Adipocyte (in vitro differentiated cells): ENCODE measurements around the gene CRTAC1.

Experiments
- DNase-seq: peaks from one replicate; pipeline ENCODE4 v3.0.0-alpha.2; 2015; ENCODE audit warnings: low read depth
- H3K27me3 ChIP-seq: replicated peaks from 2 replicates; pipeline ENCODE4 v1.7.0; 2013; ENCODE audit warnings: mild to moderate bottlenecking, low read length, moderate library complexity; ENCODE audit not compliant: control insufficient read depth, insufficient read depth
- H3K36me3 ChIP-seq: 2 replicates; pipeline ENCODE4 v1.7.0; 2013; ENCODE audit warnings: low read length, mild to moderate bottlenecking, moderate library complexity; ENCODE audit not compliant: control insufficient read depth, insufficient read depth, severe bottlenecking
- H3K4me1 ChIP-seq: 2 replicates; pipeline ENCODE4 v1.7.0; 2013; ENCODE audit warnings: mild to moderate bottlenecking, low read length, moderate library complexity; ENCODE audit not compliant: control insufficient read depth, insufficient read depth
- H3K4me3 ChIP-seq: 2 replicates; pipeline ENCODE4 v1.7.0; 2013; ENCODE audit warnings: mild to moderate bottlenecking, low read length, moderate library complexity
- H3K9ac ChIP-seq: 2 replicates; pipeline ENCODE4 v1.7.0; 2013; ENCODE audit warnings: mild to moderate bottlenecking, low read length, moderate library complexity
- H3K9me3 ChIP-seq: 2 replicates; pipeline ENCODE4 v1.7.0; 2013; ENCODE audit warnings: mild to moderate bottlenecking, low read length, moderate library complexity; ENCODE audit not compliant: control insufficient read depth

Gene CRTAC1

GRCh38 chr10:98030093-98030821, at the start of gene CRTAC1:
Gene CRTAC1 (minus strand): TSS chr10:98030621. CDS start chr10:98030472, 149 bp downstream.
- H3K4me3 ChIP-seq: peak within 1 kb of the TSS; percentile 49
- H3K36me3 ChIP-seq: no peaks in the 10 kb centered on the region
- peaks cover 6% of the 10 kb centered on the region for H3K9me3 ChIP-seq
- no peaks in the 10 kb centered on the region for H3K4me1 ChIP-seq
- peaks cover 74% of the 10 kb centered on the region for H3K27me3 ChIP-seq
- no peak within 1 kb of the TSS for H3K9ac ChIP-seq
- peak; percentile 64 for DNase-seq

GRCh38 chr10:98078774-98079173, 48.4 kb upstream of the CRTAC1 start:
- H3K9ac ChIP-seq: no peak overlapping the region
- peaks cover 35% of the 10 kb centered on the region for H3K27me3 ChIP-seq
- no peaks in the 10 kb centered on the region for H3K4me1 ChIP-seq
- no peaks in the 10 kb centered on the region for H3K36me3 ChIP-seq
- no peak overlapping the region for H3K4me3 ChIP-seq
- DNase-seq: no peak
- H3K9me3 ChIP-seq: no peaks in the 10 kb centered on the region

GRCh38 chr10:98077223-98077622, 46.8 kb upstream of the CRTAC1 start:
- H3K36me3 ChIP-seq: no peaks in the 10 kb centered on the region
- no peaks in the 10 kb centered on the region for H3K4me1 ChIP-seq
- no peak overlapping the region for H3K4me3 ChIP-seq
- no peak overlapping the region for H3K9ac ChIP-seq
- H3K9me3 ChIP-seq: no peaks in the 10 kb centered on the region
- peaks cover 40% of the 10 kb centered on the region for H3K27me3 ChIP-seq
- DNase-seq: no peak

- no peaks in the 10 kb centered on the region for H3K4me1 ChIP-seq
- H3K9ac ChIP-seq: no peak overlapping the region
- no peak for DNase-seq
- H3K4me3 ChIP-seq: no peak overlapping the region
- H3K27me3 ChIP-seq: peaks cover 44% of the 10 kb centered on the region
- H3K36me3 ChIP-seq: no peaks in the 10 kb centered on the region
- no peaks in the 10 kb centered on the region for H3K9me3 ChIP-seq
Measured at GRCh38 chr10:98076086-98076485, 45.7 kb upstream of the CRTAC1 start.

- Histone ChIP-seq H3K9ac (no peak overlapping the region), H3K4me3 (no peak overlapping the region), H3K4me1 (no peaks in the 10 kb centered on the region), H3K9me3 (no peaks in the 10 kb centered on the region), H3K36me3 (no peaks in the 10 kb centered on the region), H3K27me3 (peaks cover 39% of the 10 kb centered on the region)
- peak; percentile 24 for DNase-seq
Measured at GRCh38 chr10:98074315-98074911, 44.0 kb upstream of the CRTAC1 start.

- Histone ChIP-seq H3K4me3 (no peak overlapping the region), H3K4me1 (peaks cover 8% of the 10 kb centered on the region), H3K9me3 (peaks cover 5% of the 10 kb centered on the region), H3K27me3 (peaks cover 45% of the 10 kb centered on the region), H3K36me3 (no peaks in the 10 kb centered on the region), H3K9ac (no peak overlapping the region)
- DNase-seq: no peak
Measured at GRCh38 chr10:98067165-98067564, 36.7 kb upstream of the CRTAC1 start.

- Histone ChIP-seq H3K27me3 (peaks cover 63% of the 10 kb centered on the region), H3K9me3 (peaks cover 8% of the 10 kb centered on the region), H3K36me3 (no peaks in the 10 kb centered on the region), H3K9ac (no peak overlapping the region), H3K4me1 (peaks cover 8% of the 10 kb centered on the region), H3K4me3 (no peak overlapping the region)
- DNase-seq: no peak
Measured at GRCh38 chr10:98063740-98064027, 33.3 kb upstream of the CRTAC1 start.

- H3K4me3 ChIP-seq: no peak overlapping the region
- peaks cover 59% of the 10 kb centered on the region for H3K27me3 ChIP-seq
- H3K36me3 ChIP-seq: no peaks in the 10 kb centered on the region
- peaks cover 8% of the 10 kb centered on the region for H3K9me3 ChIP-seq
- H3K4me1 ChIP-seq: peaks cover 8% of the 10 kb centered on the region
- no peak for DNase-seq
- no peak overlapping the region for H3K9ac ChIP-seq
Measured at GRCh38 chr10:98062424-98062823, 32.0 kb upstream of the CRTAC1 start.

GRCh38 chr10:98060079-98060478, 29.7 kb upstream of the CRTAC1 start:
- H3K27me3 ChIP-seq: peaks cover 61% of the 10 kb centered on the region
- H3K36me3 ChIP-seq: no peaks in the 10 kb centered on the region
- peaks cover 8% of the 10 kb centered on the region for H3K9me3 ChIP-seq
- no peaks in the 10 kb centered on the region for H3K4me1 ChIP-seq
- DNase-seq: no peak
- no peak overlapping the region for H3K9ac ChIP-seq
- H3K4me3 ChIP-seq: no peak overlapping the region

GRCh38 chr10:98058295-98058694, 27.9 kb upstream of the CRTAC1 start:
- Histone ChIP-seq H3K36me3 (no peaks in the 10 kb centered on the region), H3K9me3 (peaks cover 7% of the 10 kb centered on the region), H3K4me3 (no peak overlapping the region), H3K9ac (no peak overlapping the region), H3K4me1 (no peaks in the 10 kb centered on the region), H3K27me3 (peaks cover 65% of the 10 kb centered on the region)
- no peak for DNase-seq

GRCh38 chr10:98055841-98056516, 25.6 kb upstream of the CRTAC1 start:
- H3K9me3 ChIP-seq: peaks cover 7% of the 10 kb centered on the region
- no peak overlapping the region for H3K4me3 ChIP-seq
- peak; percentile 5 for DNase-seq
- H3K9ac ChIP-seq: no peak overlapping the region
- H3K4me1 ChIP-seq: no peaks in the 10 kb centered on the region
- H3K27me3 ChIP-seq: peaks cover 66% of the 10 kb centered on the region
- no peaks in the 10 kb centered on the region for H3K36me3 ChIP-seq
